Esophagus muscularis mucosa (tissue), 4 donors: ENCODE data around the gene UQCC2. TPM values are rescaled to one million over a fixed set of nuclear protein-coding genes. Genes with fewer than 3 reads are reported as not detected.

ENCODE experiments used
- DNase-seq: peaks from one replicate; pipeline ENCODE4 v3.0.0-alpha.2; 2017; ENCODE audit errors: extremely low spot score
- H3K27ac ChIP-seq, 4 donors: fragments of 200-600 bp; sonication (generic); replicated peaks in 1 of 4; 1 replicate in 3 of 4; 2 replicates in 1 of 4; pipeline ENCODE4 v1.5.1; 2016 to 2019; ENCODE audit warnings: mild to moderate bottlenecking in 1 of 4
- H3K27me3 ChIP-seq, 4 donors: fragments of 200-600 bp; sonication (generic); one replicate each; pipeline versions ENCODE4 v1.5.1 to v1.6.0; 2016 to 2019
- H3K36me3 ChIP-seq, 4 donors: fragments of 200-600 bp; sonication (generic); one replicate each; pipeline ENCODE4 v1.5.1; 2016 to 2019
- H3K4me1 ChIP-seq, 4 donors: fragments of 200-600 bp; sonication (generic); one replicate each; pipeline ENCODE4 v1.5.1; 2016 to 2019
- H3K4me3 ChIP-seq, 4 donors: fragments of 200-600 bp; sonication (generic); 1 replicate in 2 of 4; 2 replicates in 2 of 4; pipeline ENCODE4 v1.5.1; 2016 to 2019; ENCODE audit warnings: mild to moderate bottlenecking in 4 of 4, moderate library complexity in 1 of 4
- H3K9me3 ChIP-seq, 4 donors: fragments of 200-600 bp; sonication (generic); 1 replicate in 3 of 4; 2 replicates in 1 of 4; pipeline ENCODE4 v1.5.1; 2016 to 2019
- CTCF ChIP-seq, 3 experiments: fragments of 200-600 bp in 2 of 3; fragments of 450-650 bp in 1 of 3; sonication (generic) in 2 of 3; IDR thresholded peaks; one replicate each; pipeline ENCODE4 v1.5.1; 2017 to 2019; ENCODE audit warnings: antibody characterized with exemption in 3 of 3, mild to moderate bottlenecking in 2 of 3, moderate library complexity in 1 of 3
- EP300 ChIP-seq: sonication (generic); formaldehyde crosslinking; IDR thresholded peaks from one replicate; pipeline ENCODE4 v1.6.1; 2017; ENCODE audit warnings: antibody characterized with exemption
- POLR2A ChIP-seq: fragments of 450-650 bp; IDR thresholded peaks from one replicate; pipeline ENCODE4 v1.6.1; 2017; ENCODE audit warnings: antibody characterized with exemption, moderate library complexity, mild to moderate bottlenecking, low read depth
- POLR2AphosphoS5 ChIP-seq, 2 donors: sonication (generic); formaldehyde crosslinking; IDR thresholded peaks; one replicate each; pipeline ENCODE4 v1.6.1; 2017; ENCODE audit warnings: antibody characterized with exemption in 2 of 2
- WGBS: methylation state at CpG from one replicate; pipeline ENCODE4 v1.1.5; 2018; 5-methylcytosine and 5-hydroxymethylcytosine counted together
- intact Hi-C: fragments of 100-400 bp; cut with DNase I; formaldehyde crosslinking; loops from one replicate; pipeline ENCODE4 v1.15.1; 2023
- total RNA-seq, 4 donors: library from RNA; depleted of rRNA; stranded (reverse); fragments of >200 nt; gene quantifications; one replicate each; pipeline versions ENCODE4 v1.1.0 to v1.2.1, GENCODE V29; 2016

Gene UQCC2
- total RNA-seq, 4 donors from 2014 or later: 9.4 to 22.2 (median 14.7) TPM

GRCh38 chr6:33661106-33661838 is 50.2 kb downstream of the UQCC2 start:
- no peak for TF ChIP-seq POLR2A
- no peak for TF ChIP-seq POLR2AphosphoS5 (IDR thresholded peaks at IDR 0.05)
- TF ChIP-seq EP300: no peak
- TF ChIP-seq CTCF (IDR thresholded peaks at IDR 0.05): no peak
- no peaks in the 10 kb centered on the region for H3K4me1 ChIP-seq
- H3K9me3 ChIP-seq: no peaks in the 10 kb centered on the region
- 85% methylated on average over 9 of the region's 10 CpGs for WGBS
- H3K4me3 ChIP-seq: no peak overlapping the region
- no peak overlapping the region for H3K27ac ChIP-seq
- DNase-seq: no peak
- H3K36me3 ChIP-seq: peaks cover 0 to 80% (median 52%) of the 10 kb centered on the region in 4 donors
- intact Hi-C loops: no loop called here
- H3K27me3 ChIP-seq: peaks cover 0 to 18% (median 0%) of the 10 kb centered on the region in 4 donors

DNA sequence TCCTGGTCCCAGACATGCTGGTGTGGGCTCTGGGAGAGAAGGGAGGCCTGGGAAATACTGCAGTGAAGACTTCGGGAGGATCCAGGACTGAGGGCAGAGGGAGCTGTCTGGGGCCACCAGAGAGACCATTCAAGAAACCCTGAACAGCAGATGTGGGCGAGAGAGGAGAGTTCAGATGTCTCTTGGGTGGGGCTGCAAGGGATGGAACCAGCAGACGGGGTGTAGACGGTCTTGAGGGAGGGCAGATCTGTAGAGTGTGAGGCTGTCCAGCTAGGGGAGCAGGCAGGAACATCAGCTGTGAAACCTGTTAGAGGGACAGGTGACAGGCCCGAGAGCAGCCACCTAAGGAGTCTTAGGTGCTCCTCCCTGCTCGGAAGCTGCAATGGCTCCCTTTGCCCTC is 51.5 kb downstream of the UQCC2 start:
- Histone ChIP-seq H3K4me1 (no peaks in the 10 kb centered on the region), H3K27ac (no peak overlapping the region), H3K27me3 (peaks cover 0 to 22% (median 0%) of the 10 kb centered on the region in 4 donors), H3K36me3 (peaks cover 0 to 82% (median 43%) of the 10 kb centered on the region in 4 donors), H3K4me3 (no peak overlapping the region), H3K9me3 (no peaks in the 10 kb centered on the region)
- TF ChIP-seq POLR2AphosphoS5 (IDR thresholded peaks at IDR 0.05) (no peak), POLR2A (no peak), EP300 (no peak), CTCF (IDR thresholded peaks at IDR 0.05) (no peak)
- intact Hi-C loops: no loop called here
- no peak for DNase-seq
- 79% methylated on average over 5 of the region's 6 CpGs for WGBS

- Histone ChIP-seq H3K4me3 (no peak overlapping the region), H3K4me1 (no peaks in the 10 kb centered on the region), H3K27ac (no peak overlapping the region), H3K9me3 (no peaks in the 10 kb centered on the region), H3K27me3 (peaks cover 0 to 22% (median 0%) of the 10 kb centered on the region in 4 donors), H3K36me3 (peaks cover 0 to 78% (median 36%) of the 10 kb centered on the region in 4 donors)
- no peak for DNase-seq
- intact Hi-C loops: no loop called here
- WGBS: 89% methylated on average over 7 of the region's 16 CpGs
- TF ChIP-seq EP300 (no peak), CTCF (IDR thresholded peaks at IDR 0.05) (no peak), POLR2AphosphoS5 (IDR thresholded peaks at IDR 0.05) (no peak), POLR2A (no peak)
Observed at GRCh38 chr6:33658982-33659689, 52.4 kb downstream of the UQCC2 start.

DNA sequence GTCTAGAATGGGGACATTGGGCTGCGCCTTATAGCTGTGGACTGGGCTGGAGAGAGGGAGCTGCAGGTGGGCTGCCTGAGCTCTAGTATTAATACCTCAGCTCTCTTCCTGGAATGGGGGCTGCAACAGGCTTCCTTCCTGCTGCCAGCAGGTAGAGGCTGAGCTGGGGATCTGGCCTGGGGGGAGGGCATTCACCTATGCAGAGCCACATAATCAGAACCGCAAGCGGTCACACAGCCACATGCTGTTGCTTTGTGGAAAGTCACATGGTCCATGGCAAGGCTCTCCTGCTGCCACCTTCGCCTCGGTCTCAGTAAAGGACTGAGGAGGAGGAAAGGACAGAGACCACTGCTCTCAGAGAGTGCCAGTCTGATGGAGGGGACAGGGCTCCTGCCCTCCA is 54.7 kb downstream of the UQCC2 start:
- 89% methylated on average over 3 of the region's 5 CpGs for WGBS
- Histone ChIP-seq H3K4me3 (no peak overlapping the region), H3K36me3 (peaks cover 0 to 73% (median 25%) of the 10 kb centered on the region in 4 donors), H3K27ac (no peak overlapping the region), H3K4me1 (peaks cover 0 to under 1% (median 0%) of the 10 kb centered on the region in 4 donors), H3K9me3 (no peaks in the 10 kb centered on the region), H3K27me3 (peaks cover 0 to 22% (median 0%) of the 10 kb centered on the region in 4 donors)
- intact Hi-C loops: no loop called here
- TF ChIP-seq POLR2AphosphoS5 (IDR thresholded peaks at IDR 0.05) (no peak), EP300 (no peak), POLR2A (no peak), CTCF (IDR thresholded peaks at IDR 0.05) (no peak)
- no peak for DNase-seq
